Upper lobe of left lung (tissue), 4 donors: ENCODE data around the gene PCSK6.

Source experiments
- CTCF ChIP-seq, 6 experiments: fragments of 450-650 bp in 4 of 6; fragments of 200-600 bp in 2 of 6; sonication (generic) in 2 of 6; IDR thresholded peaks; one replicate each; pipeline ENCODE4 v1.5.1; 2016 to 2019; ENCODE audit warnings: antibody characterized with exemption in 6 of 6
- POLR2AphosphoS5 ChIP-seq, 2 donors: sonication (generic); formaldehyde crosslinking; IDR thresholded peaks; one replicate each; pipeline ENCODE4 v1.5.1; 2017; ENCODE audit warnings: antibody characterized with exemption in 2 of 2

- TF ChIP-seq CTCF (IDR thresholded peaks at IDR 0.05) (no peak), POLR2AphosphoS5 (IDR thresholded peaks at IDR 0.05) (no peak)
Observed at GRCh38 chr15:101255615-101256241, 233.8 kb downstream of the PCSK6 start.
